ENCODE results near the gene WFDC10B. TPM values are rescaled to one million over a fixed set of nuclear protein-coding genes. Genes with fewer than 3 reads are reported as not detected.
A peak's percentile ranks its signal among the peaks of the same experiment; 100 is the strongest.
"Not testable (repeated sequence)": the region's sequence is repeated elsewhere in the genome, so short reads cannot be mapped to it uniquely, and the experiment has no call there.

The WFDC10B gene
- total RNA-seq, 1 donor = not detected

GRCh38 chr20:45695496-45695895, 9.3 kb downstream of the WFDC10B start:
- DNase-seq (ENCODE audit: low read depth) = no peak
- no peak overlapping the region for H3K4me3 ChIP-seq (ENCODE audit: low read depth, low read length)
- no peak for TF ChIP-seq CTCF (IDR thresholded peaks at IDR 0.05; ENCODE audit: insufficient read depth, low read depth, low read length)

DNA sequence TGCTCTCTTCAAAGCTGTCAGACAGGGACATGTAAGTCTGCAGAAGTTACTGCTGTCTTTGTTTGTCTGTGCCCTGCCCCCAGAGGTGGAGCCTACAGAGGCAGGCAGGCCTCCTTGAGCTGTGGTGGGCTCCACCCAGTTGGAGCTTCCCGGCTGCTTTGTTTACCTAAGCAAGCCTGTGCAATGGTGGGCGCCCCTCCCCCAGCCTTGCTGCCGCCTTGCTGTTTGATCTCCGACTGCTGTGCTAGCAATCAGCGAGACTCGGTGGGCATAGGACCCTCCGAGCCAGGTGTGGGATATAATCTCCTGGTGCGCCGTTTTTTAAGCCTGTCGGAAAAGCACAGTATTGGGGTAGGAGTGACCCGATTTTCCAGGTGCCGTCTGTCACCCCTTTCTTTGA, 11.5 kb downstream of the WFDC10B start:
- not testable (repeated sequence) for H3K4me3 ChIP-seq (ENCODE audit: low read depth, low read length); DNase-seq (ENCODE audit: low read depth)

GRCh38 chr20:45685896-45686295, 18.9 kb downstream of the WFDC10B start:
- DNase-seq (ENCODE audit: low read depth) = peak; percentile 3
- TF ChIP-seq CTCF (IDR thresholded peaks at IDR 0.05; ENCODE audit: insufficient read depth, low read depth, low read length) = peak; percentile 34

GRCh38 chr20:45679650-45680049, 25.2 kb downstream of the WFDC10B start:
- TF ChIP-seq CTCF (IDR thresholded peaks at IDR 0.05; ENCODE audit: insufficient read depth, low read depth, low read length) = no peak
- no peak for DNase-seq (ENCODE audit: low read depth)
- no peak overlapping the region for H3K4me3 ChIP-seq (ENCODE audit: low read depth, low read length)

More at GRCh38 chr20:45685896-45686295, 18.9 kb downstream of the WFDC10B start:
- H3K4me3 ChIP-seq (ENCODE audit: low read depth, low read length) = no peak overlapping the region

DNA sequence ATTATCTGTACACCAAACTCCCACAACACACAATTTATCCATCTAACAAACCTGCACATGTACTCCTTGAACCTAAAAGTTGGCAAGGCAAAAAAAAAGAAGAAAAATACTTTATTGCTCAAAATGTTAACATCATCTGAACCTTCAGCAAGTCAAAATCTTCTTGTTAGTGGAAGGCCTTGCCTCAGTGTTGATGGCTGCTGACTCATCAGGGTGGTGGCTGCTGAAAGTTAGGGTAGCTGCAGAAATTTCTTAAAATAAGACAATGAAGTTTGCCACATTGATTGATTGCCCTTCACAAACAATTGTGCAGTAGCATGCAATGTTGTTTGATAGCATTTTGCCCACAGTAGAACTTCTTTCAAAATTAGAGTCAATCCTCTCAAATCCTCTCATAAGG, 32.1 kb downstream of the WFDC10B start:
- H3K4me3 ChIP-seq (ENCODE audit: low read depth, low read length) = no peak overlapping the region
- DNase-seq (ENCODE audit: low read depth) = no peak
- TF ChIP-seq CTCF (IDR thresholded peaks at IDR 0.05; ENCODE audit: insufficient read depth, low read depth, low read length) = no peak

DNA sequence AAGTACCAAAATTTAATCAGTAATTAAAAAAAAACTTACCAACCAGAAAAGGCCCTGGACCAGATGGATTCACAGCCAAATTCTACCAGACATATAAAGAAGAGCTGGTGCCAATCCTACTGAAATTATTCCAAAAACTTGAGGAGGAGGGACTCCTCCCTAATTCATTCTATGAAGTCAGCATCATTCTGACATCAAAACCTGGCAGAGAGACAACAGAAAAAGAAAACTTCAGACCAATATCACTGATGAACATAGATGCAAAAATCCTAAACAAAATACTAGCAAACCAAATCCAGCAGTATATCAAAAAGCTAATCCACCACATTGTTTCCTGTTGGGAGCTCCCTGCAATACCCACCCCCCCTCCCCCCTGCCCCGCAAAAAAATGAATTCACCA, 34.7 kb downstream of the WFDC10B start, which contains the start of gene WFDC11:
TSS of gene WFDC11 (minus strand) at position 101 of the 400 bp plus-strand sequence. CDS start 19,639 bp downstream, outside the sequence.
- H3K4me3 ChIP-seq (ENCODE audit: low read depth, low read length) = no peak within 1 kb of the TSS

GRCh38 chr20:45657038-45657437, 47.8 kb downstream of the WFDC10B start:
- not testable (repeated sequence) for DNase-seq (ENCODE audit: low read depth); H3K4me3 ChIP-seq (ENCODE audit: low read depth, low read length)

More for the DNA sequence above, 34.7 kb downstream of the WFDC10B start, which contains the start of gene WFDC11:
- no peak for DNase-seq (ENCODE audit: low read depth)
- no peak for TF ChIP-seq CTCF (IDR thresholded peaks at IDR 0.05; ENCODE audit: insufficient read depth, low read depth, low read length)

DNA sequence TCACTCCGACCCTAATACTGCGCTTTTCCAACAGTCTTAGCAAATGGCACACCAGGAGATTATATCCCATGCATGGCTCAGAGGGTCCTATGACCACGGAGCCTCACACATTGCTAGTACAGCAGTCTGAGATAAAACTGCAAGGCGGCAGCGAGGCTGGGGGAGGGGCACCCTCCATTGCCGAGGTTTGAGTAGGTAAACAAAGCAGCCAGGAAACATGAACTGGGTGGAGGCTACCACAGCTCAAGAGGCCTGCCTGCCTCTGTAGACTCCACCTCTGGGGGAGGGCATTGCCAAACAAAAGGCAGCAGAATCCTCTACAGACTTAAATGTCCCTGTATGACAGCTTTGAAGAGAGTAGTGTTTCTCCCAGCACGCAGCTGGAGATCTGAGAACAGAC, 53.1 kb downstream of the WFDC10B start:
- DNase-seq (ENCODE audit: low read depth); H3K4me3 ChIP-seq (ENCODE audit: low read depth, low read length): not testable (repeated sequence)
